GM18519 (cell line): ENCODE measurements around the gene RNF2.

Source experiments
- ATAC-seq: cut with Tn5 transposase; IDR thresholded peaks from one replicate; pipeline ENCODE4 v1.9.1; 2021; ENCODE audit warnings: mild to moderate bottlenecking, moderate library complexity; ENCODE audit not compliant: unreplicated experiment, low FRiP score

RNF2 gene

GRCh38 chr1:185087746-185088145, 42.4 kb downstream of the RNF2 start:
- no peak for ATAC-seq

- no peak for ATAC-seq
Observed at GRCh38 chr1:185091480-185091879, 46.1 kb downstream of the RNF2 start.

GRCh38 chr1:185094761-185095160, 49.4 kb downstream of the RNF2 start:
- ATAC-seq, result no peak

- ATAC-seq, result no peak
Observed at GRCh38 chr1:185096531-185096930, 51.2 kb downstream of the RNF2 start.

- ATAC-seq, result no peak
Observed at GRCh38 chr1:185104083-185104482, 58.7 kb downstream of the RNF2 start.

- ATAC-seq, result no peak
Observed at GRCh38 chr1:185105121-185105520, 59.8 kb downstream of the RNF2 start.

- no peak for ATAC-seq
Observed at GRCh38 chr1:185108321-185108720, 63.0 kb downstream of the RNF2 start.

- ATAC-seq, result no peak
Observed at GRCh38 chr1:185110145-185110544, 64.8 kb downstream of the RNF2 start.

- no peak for ATAC-seq
Observed at GRCh38 chr1:185111873-185112272, 66.5 kb downstream of the RNF2 start.

- no peak for ATAC-seq
Observed at GRCh38 chr1:185112356-185112755, 67.0 kb downstream of the RNF2 start.

GRCh38 chr1:185129708-185130107, 84.3 kb downstream of the RNF2 start:
- ATAC-seq, result no peak

GRCh38 chr1:185132534-185132933, 87.2 kb downstream of the RNF2 start:
- no peak for ATAC-seq

- no peak for ATAC-seq
Observed at GRCh38 chr1:185137896-185138545, 92.7 kb downstream of the RNF2 start.

- no peak for ATAC-seq
Observed at GRCh38 chr1:185139246-185139645, 93.9 kb downstream of the RNF2 start.

GRCh38 chr1:185144233-185144632, 98.9 kb downstream of the RNF2 start:
- no peak for ATAC-seq

GRCh38 chr1:185151215-185151614, 105.9 kb downstream of the RNF2 start:
- ATAC-seq, result no peak
